Effector memory CD4-positive, alpha-beta T cell (primary cell): ENCODE measurements around the gene PTPA.

ENCODE experiments used
- DNase-seq, 3 donors: peaks; one replicate each; pipeline ENCODE4 v3.0.0-alpha.2; 2020
- H3K27ac ChIP-seq: 2 replicates; pipeline ENCODE4 v1.7.0; 2013; ENCODE audit warnings: mild to moderate bottlenecking, low read length, moderate library complexity; ENCODE audit not compliant: insufficient read depth, poor library complexity, severe bottlenecking
- H3K27me3 ChIP-seq: replicated peaks from 2 replicates; pipeline ENCODE4 v1.7.0; 2013; ENCODE audit warnings: mild to moderate bottlenecking, low read length; ENCODE audit not compliant: insufficient read depth, control insufficient read depth, poor library complexity, severe bottlenecking
- H3K36me3 ChIP-seq: 2 replicates; pipeline ENCODE4 v1.7.0; 2013; ENCODE audit warnings: mild to moderate bottlenecking, low read length, moderate library complexity; ENCODE audit not compliant: control insufficient read depth, insufficient read depth
- H3K4me1 ChIP-seq: 2 replicates; pipeline ENCODE4 v1.7.0; 2013; ENCODE audit warnings: low read length, mild to moderate bottlenecking; ENCODE audit not compliant: control insufficient read depth, insufficient read depth, poor library complexity, severe bottlenecking
- H3K4me3 ChIP-seq: 2 replicates; pipeline ENCODE4 v1.7.0; 2013; ENCODE audit warnings: low read length, low read depth, mild to moderate bottlenecking; ENCODE audit not compliant: insufficient read depth, poor library complexity, severe bottlenecking
- H3K9me3 ChIP-seq: 2 replicates; pipeline ENCODE4 v1.7.0; 2013; ENCODE audit warnings: mild to moderate bottlenecking, low read length, moderate library complexity; ENCODE audit not compliant: control insufficient read depth

Gene PTPA

GRCh38 chr9:129175825-129176633 lies 64.8 kb downstream of the PTPA start:
- H3K9me3 ChIP-seq, result no peaks in the 10 kb centered on the region
- H3K36me3 ChIP-seq, result no peaks in the 10 kb centered on the region
- peak overlapping the region; percentile 69 for H3K4me3 ChIP-seq
- H3K4me1 ChIP-seq, result peaks cover 34% of the 10 kb centered on the region
- peak overlapping the region; percentile 50 for H3K27ac ChIP-seq
- H3K27me3 ChIP-seq, result no peaks in the 10 kb centered on the region
- DNase-seq, result peak; percentile 12 to 31 (median 24)

GRCh38 chr9:129176701-129177442 lies 65.7 kb downstream of the PTPA start:
- Histone ChIP-seq H3K36me3 (no peaks in the 10 kb centered on the region), H3K27ac (no peak overlapping the region), H3K4me3 (peak overlapping the region; percentile 69), H3K4me1 (peaks cover 34% of the 10 kb centered on the region), H3K9me3 (no peaks in the 10 kb centered on the region), H3K27me3 (no peaks in the 10 kb centered on the region)
- no peak for DNase-seq

GRCh38 chr9:129177443-129177790 lies 66.2 kb downstream of the PTPA start:
- no peaks in the 10 kb centered on the region for H3K36me3 ChIP-seq
- H3K27me3 ChIP-seq, result no peaks in the 10 kb centered on the region
- DNase-seq, result no peak
- no peaks in the 10 kb centered on the region for H3K9me3 ChIP-seq
- H3K27ac ChIP-seq, result peak overlapping the region; percentile 43
- H3K4me1 ChIP-seq, result peaks cover 34% of the 10 kb centered on the region
- H3K4me3 ChIP-seq, result peak overlapping the region; percentile 71

GRCh38 chr9:129177791-129178567 lies 66.8 kb downstream of the PTPA start, which contains the start of gene IER5L:
IER5L (minus strand) TSS chr9:129178261; CDS start chr9:129178052, 209 bp downstream.
- H3K36me3 ChIP-seq, result no peaks in the 10 kb centered on the region
- peak within 1 kb of the TSS; percentile 71 for H3K4me3 ChIP-seq
- H3K4me1 ChIP-seq, result peaks cover 34% of the 10 kb centered on the region
- peak; percentile 87 to 90 (median 88) for DNase-seq
- no peaks in the 10 kb centered on the region for H3K9me3 ChIP-seq
- H3K27me3 ChIP-seq, result no peaks in the 10 kb centered on the region
- peak within 1 kb of the TSS; percentile 43 for H3K27ac ChIP-seq

- Histone ChIP-seq H3K27ac (no peak overlapping the region), H3K27me3 (no peaks in the 10 kb centered on the region), H3K36me3 (no peaks in the 10 kb centered on the region), H3K4me1 (peaks cover 31% of the 10 kb centered on the region), H3K9me3 (no peaks in the 10 kb centered on the region), H3K4me3 (peak overlapping the region; percentile 71)
- no peak for DNase-seq
Observed at GRCh38 chr9:129178568-129179382, 67.6 kb downstream of the PTPA start.

GRCh38 chr9:129181246-129181645 lies 70.0 kb downstream of the PTPA start:
- Histone ChIP-seq H3K4me3 (no peak overlapping the region), H3K9me3 (no peaks in the 10 kb centered on the region), H3K27me3 (no peaks in the 10 kb centered on the region), H3K27ac (no peak overlapping the region), H3K4me1 (peaks cover 13% of the 10 kb centered on the region), H3K36me3 (no peaks in the 10 kb centered on the region)
- DNase-seq, result no peak

- no peaks in the 10 kb centered on the region for H3K27me3 ChIP-seq
- DNase-seq, result no peak
- no peak overlapping the region for H3K4me3 ChIP-seq
- H3K27ac ChIP-seq, result no peak overlapping the region
- H3K9me3 ChIP-seq, result no peaks in the 10 kb centered on the region
- H3K4me1 ChIP-seq, result peaks cover 5% of the 10 kb centered on the region
- H3K36me3 ChIP-seq, result no peaks in the 10 kb centered on the region
Observed at GRCh38 chr9:129182122-129182521, 70.9 kb downstream of the PTPA start.

GRCh38 chr9:129182625-129183494 lies 71.6 kb downstream of the PTPA start:
- Histone ChIP-seq H3K9me3 (no peaks in the 10 kb centered on the region), H3K36me3 (no peaks in the 10 kb centered on the region), H3K27me3 (no peaks in the 10 kb centered on the region), H3K4me3 (no peak overlapping the region), H3K27ac (no peak overlapping the region), H3K4me1 (peaks cover 5% of the 10 kb centered on the region)
- DNase-seq, result no peak
